GM18505 (cell line): ENCODE data around the gene ATG4C.

ENCODE experiments used
- ATAC-seq: cut with Tn5 transposase; IDR thresholded peaks from one replicate; pipeline ENCODE4 v1.9.1; 2021; ENCODE audit not compliant: unreplicated experiment
- POLR2A ChIP-seq: IDR thresholded peaks from 4 replicates; pipeline ENCODE4 v1.6.1; 2011; ENCODE audit warnings: borderline replicate concordance; ENCODE audit not compliant: insufficient read depth, insufficient read length; ENCODE audit errors: extremely low read depth

Gene ATG4C

GRCh38 chr1:62849031-62849430, 65.1 kb downstream of the ATG4C start:
- ATAC-seq = no peak
- TF ChIP-seq POLR2A = no peak

DNA sequence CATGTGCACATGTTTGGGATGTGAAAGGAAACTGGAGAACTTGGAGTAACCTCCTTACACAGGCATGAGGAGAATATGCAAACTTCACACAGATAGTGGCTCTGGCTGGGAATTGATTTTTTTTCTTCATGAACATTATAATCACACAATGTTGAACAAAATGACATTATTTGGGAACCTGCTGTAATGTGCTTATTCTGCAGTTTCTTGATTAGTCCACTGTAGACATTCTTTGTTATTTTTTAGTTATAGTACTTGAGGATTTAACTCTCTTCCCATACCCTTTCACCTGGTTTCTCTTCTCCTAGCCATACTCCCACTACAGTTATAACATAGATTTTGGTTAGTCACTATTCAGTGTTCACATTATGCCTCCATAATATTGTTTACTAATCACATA, 68.3 kb downstream of the ATG4C start:
- TF ChIP-seq POLR2A = no peak
- ATAC-seq = no peak

GRCh38 chr1:62856960-62857359, 73.0 kb downstream of the ATG4C start:
- no peak for ATAC-seq
- no peak for TF ChIP-seq POLR2A

DNA sequence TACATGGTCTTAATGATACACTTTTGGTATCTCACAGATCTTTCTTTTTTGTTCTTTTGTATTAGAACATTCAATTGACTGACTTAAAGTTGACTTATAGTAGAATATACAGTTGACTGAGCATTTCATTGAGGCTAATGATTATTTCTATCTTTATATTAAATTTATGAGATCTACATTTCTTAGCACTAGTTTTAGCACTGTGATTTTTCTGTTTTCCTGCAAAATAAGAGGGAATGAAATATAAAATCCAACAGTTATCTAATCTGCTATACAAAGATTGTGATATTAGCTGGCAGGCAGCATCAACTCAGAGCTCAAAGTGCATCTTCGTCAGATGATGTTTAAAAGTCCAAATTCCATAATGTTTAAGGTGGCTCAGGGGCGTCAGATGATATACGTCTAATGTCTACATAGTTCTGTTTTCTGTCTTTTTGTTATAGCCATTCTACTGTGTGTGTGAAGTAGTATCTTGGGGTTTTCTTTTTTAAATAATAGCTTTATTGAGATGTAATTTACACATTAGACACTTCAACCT, 85.4 kb downstream of the ATG4C start:
- no peak for ATAC-seq
- no peak for TF ChIP-seq POLR2A

DNA sequence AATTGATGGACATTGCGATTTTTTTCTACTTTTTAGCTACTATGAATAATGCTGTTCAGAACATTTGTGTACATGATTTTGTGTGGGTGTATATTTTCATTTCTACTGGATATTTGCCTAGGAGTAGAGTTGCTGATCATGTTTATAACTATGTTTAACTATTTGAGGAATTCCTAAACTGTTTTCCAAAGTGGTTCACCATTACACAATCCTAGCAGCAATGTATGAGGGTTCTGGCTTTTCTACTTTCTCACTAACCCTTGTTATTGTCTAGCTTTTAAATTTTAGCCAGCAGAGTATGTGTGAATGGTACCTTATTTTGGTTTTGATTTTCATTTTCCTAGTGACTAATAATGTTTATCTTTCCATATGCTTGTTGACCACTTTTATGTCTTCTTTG, 86.2 kb downstream of the ATG4C start:
- no peak for ATAC-seq

DNA sequence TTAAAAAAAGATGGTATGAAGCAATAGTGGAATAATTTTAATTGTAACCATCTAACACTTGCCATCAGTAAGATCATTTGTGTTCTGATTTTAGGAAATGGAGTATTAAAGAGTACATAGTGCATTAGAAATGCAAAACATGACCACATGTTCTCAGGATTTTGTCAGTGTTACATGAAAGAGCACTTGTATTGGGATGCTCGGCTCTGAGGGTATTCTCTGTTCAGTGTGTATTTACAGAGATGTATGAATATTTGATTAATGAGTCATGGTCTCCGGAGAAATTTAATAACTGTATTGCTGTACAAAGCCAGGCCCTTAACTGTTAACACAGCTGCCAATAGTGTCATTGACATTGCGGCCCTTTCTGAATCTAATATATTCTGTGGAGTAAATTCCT, 91.7 kb downstream of the ATG4C start:
- ATAC-seq = no peak

More for the DNA sequence above, 86.2 kb downstream of the ATG4C start:
- TF ChIP-seq POLR2A = no peak

GRCh38 chr1:62876535-62876934, 92.6 kb downstream of the ATG4C start:
- no peak for TF ChIP-seq POLR2A
- no peak for ATAC-seq

More for the DNA sequence above, 91.7 kb downstream of the ATG4C start:
- TF ChIP-seq POLR2A = no peak

GRCh38 chr1:62877579-62877978, 93.6 kb downstream of the ATG4C start:
- TF ChIP-seq POLR2A = no peak
- no peak for ATAC-seq

DNA sequence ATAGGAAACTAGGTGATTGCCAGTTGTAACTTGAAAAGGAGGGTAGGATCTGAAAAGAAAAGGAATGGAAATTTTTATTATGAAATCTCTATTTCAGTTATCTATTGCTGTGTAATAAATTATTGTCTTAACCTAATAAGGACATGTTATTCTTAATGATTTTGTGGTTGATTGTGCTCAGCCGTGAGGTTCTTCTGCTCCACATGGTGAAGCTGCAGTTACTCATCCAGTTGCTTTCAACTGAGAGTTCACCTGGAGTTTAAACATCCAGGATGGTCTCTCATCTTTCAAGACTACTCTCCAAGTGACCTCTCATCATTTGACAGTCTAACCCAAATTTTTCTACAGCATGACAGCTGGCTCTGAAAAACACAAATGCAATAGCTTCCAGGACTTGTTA, 96.0 kb downstream of the ATG4C start:
- no peak for ATAC-seq

DNA sequence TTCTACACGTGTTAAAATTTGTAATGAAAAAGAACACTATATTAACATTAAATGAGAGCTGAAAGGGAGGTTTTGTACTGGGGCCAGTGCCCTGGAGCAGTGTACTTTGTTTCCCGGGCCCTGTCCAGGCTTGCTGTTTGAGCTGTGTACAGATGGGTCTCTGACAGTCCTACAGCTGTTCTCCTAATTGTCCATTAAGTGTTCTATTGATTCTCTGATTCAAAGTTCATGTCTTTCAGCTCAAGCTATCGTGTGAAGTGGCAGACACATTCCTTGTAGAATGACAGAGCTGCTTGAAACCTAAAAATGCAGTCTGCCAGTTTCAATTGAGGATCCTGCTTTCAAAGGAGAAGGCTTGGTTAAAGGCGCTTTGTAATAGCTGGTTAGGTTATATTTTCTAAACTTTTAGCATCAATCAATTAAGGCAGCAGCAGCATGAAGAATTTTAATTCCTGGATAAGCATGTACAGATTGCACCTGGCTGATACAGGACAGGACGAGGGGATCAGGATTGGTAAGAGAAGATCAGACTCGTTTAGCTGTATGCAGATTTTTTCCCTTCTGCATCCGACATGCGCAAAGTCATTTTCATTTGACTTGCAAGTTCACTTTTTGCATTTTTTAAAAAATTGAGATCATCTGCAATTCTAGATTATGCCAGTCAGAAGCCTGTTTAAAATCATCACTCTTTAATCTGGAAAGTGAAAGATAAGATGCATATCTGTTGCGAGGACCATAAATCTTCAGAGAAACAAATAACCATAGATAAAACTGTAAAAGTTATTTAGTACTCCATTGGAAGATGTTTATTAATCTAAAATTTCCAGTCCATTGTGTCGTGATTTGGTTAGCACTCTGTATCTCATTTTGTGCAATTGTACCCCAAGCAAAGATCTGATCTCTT, 98.5 kb downstream of the ATG4C start:
- no peak for TF ChIP-seq POLR2A
- ATAC-seq = no peak

More for the DNA sequence above, 96.0 kb downstream of the ATG4C start:
- TF ChIP-seq POLR2A = no peak

GRCh38 chr1:62884156-62884740, 100.3 kb downstream of the ATG4C start:
- no peak for ATAC-seq
- no peak for TF ChIP-seq POLR2A

DNA sequence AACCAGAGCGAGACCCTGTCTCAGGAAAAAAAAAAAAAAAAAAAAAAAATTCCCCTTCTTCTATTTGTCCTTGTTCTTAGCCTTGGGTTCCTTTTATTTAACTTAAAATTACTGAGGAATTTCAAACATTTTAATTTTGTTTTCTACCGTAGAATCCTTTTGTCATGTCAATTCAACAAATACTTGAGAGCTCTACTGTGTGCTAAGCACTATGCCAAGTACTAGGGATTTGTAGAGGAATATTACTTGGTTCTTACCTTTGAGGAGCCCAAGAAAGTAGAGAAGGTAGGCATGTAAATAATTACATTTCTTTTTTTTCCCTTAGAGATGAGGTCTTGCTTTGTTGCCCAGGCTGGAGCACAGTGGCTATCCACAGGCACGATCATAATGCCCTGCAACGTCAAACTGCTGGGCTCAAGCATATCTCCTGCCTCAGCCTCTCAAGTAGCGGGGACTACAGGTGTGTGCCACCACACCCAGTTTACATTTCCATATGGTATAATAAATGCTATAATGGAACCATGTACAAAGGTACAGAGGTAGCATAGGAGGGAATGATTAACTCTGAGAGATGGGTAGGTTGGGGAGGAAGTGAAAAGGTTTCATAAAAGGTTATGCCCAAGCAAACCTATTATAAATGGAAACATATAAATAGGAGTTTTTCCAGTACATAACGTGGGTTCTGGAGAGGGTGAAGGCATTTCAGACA, 104.0 kb downstream of the ATG4C start:
- ATAC-seq = no peak
- TF ChIP-seq POLR2A = no peak

DNA sequence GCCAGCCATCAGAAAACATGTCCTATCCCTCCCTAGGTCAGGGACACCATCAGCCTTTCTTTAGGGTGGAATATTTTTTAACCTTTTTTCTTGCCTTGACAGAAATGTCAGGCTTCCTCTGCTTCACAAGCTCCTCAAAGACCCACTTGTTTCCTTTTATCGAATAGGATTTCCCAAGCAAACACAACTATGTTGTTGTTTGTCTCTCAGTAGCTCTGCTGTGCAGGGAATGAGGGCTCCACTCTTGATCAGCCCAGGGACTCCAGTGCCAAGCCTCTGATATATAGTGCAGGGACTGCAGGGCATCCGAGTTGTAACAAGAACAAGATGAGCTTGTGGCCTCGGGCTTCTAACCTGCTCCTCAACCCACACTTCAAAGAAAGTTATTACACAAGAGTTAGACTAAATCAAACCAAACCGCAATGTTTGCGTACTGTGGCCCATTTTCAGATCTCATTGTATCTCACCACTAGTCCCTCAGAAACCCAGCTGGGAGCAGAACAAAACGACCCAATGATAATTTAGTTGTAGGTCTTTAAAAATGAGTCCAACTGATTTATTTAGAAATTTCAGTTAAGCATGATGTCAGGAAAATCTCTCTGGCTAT, 108.1 kb downstream of the ATG4C start:
- TF ChIP-seq POLR2A = no peak
- no peak for ATAC-seq

DNA sequence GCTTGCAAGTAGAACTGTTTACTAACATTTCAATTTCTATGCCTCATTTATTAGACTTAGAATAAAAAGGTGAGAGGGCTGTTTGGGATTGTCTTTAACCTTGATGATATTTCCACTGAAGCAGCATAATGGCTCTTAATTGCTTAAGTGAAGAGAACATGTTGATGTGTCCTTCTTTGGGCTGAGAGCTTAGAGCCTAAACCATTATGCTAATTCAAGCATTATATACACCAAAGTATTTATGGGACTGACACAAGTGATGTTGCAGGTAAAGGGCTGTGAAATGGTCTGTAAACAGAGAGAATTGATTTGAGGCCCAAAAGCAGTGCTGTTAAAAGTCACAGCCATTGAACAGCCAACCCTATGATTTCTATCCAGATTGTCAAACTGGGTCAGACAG, 113.9 kb downstream of the ATG4C start:
- ATAC-seq = no peak

DNA sequence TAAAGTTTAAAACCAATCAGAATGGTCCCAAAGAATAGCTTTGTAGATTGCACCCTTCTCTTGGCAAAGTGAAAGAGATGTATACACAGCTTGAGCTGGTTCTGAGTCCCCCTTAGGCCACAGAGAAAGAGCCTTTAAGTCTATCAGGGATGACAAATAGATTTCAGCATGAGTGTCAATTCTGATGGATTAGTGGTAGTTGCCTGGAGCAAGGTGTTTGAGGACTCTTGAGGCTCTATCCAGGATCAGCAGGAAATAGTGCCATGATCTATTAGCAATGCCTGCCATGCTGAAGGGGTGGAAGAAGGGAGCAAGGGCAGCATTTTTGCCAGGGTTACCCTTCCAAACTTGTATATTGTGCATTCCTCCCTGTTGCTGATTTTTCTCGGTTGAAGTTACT, 116.6 kb downstream of the ATG4C start:
- no peak for ATAC-seq
- TF ChIP-seq POLR2A = no peak

More for the DNA sequence above, 113.9 kb downstream of the ATG4C start:
- TF ChIP-seq POLR2A = no peak
